IPS-11a (cell line): Measurements from ENCODE around the gene CHRNB1.

ENCODE experiments used
- H3K4me3 ChIP-seq: one replicate; pipeline ENCODE4 v1.5.1; 2013; ENCODE audit warnings: low read depth, low read length, control low read depth

The CHRNB1 gene

GRCh38 chr17:7444682-7445618 is at the start of gene CHRNB1:
Gene CHRNB1, plus strand, starts transcription at chr17:7445061. Its CDS starts 67 bp downstream, at chr17:7445128.
- peak within 1 kb of the TSS; percentile 53 for H3K4me3 ChIP-seq

GRCh38 chr17:7396147-7396546 is 48.7 kb upstream of the CHRNB1 start:
- no peak overlapping the region for H3K4me3 ChIP-seq

GRCh38 chr17:7398612-7399011 is 46.2 kb upstream of the CHRNB1 start:
- no peak overlapping the region for H3K4me3 ChIP-seq

- H3K4me3 ChIP-seq: peak overlapping the region; percentile 66
Observed at GRCh38 chr17:7403043-7403726, 41.7 kb upstream of the CHRNB1 start.

GRCh38 chr17:7403727-7403976 is 41.2 kb upstream of the CHRNB1 start:
- peak overlapping the region; percentile 66 for H3K4me3 ChIP-seq

- H3K4me3 ChIP-seq: peak within 1 kb of the TSS; percentile 69
Observed at GRCh38 chr17:7403977-7404736, 40.7 kb upstream of the CHRNB1 start, which contains the start of gene TMEM256. Gene TMEM256, minus strand, starts transcription at chr17:7404097. Its CDS starts 13 bp downstream, at chr17:7404084.

GRCh38 chr17:7404737-7405349 is 40.0 kb upstream of the CHRNB1 start:
- H3K4me3 ChIP-seq: peak overlapping the region; percentile 69

- H3K4me3 ChIP-seq: peak overlapping the region; percentile 69
Observed at GRCh38 chr17:7405350-7406234, 39.3 kb upstream of the CHRNB1 start.

- H3K4me3 ChIP-seq: peak overlapping the region; percentile 69
Observed at GRCh38 chr17:7406235-7406825, 38.5 kb upstream of the CHRNB1 start.

GRCh38 chr17:7407082-7407481 is 37.8 kb upstream of the CHRNB1 start:
- H3K4me3 ChIP-seq: no peak overlapping the region

- peak within 1 kb of the TSS; percentile 18 for H3K4me3 ChIP-seq
Observed at GRCh38 chr17:7407485-7408251, 37.2 kb upstream of the CHRNB1 start, which contains the start of gene NLGN2. Gene NLGN2, plus strand, starts transcription at chr17:7407845. Its CDS starts 411 bp downstream, at chr17:7408256.

GRCh38 chr17:7408252-7408727 is 36.6 kb upstream of the CHRNB1 start:
- H3K4me3 ChIP-seq: peak overlapping the region; percentile 18

GRCh38 chr17:7408863-7409262 is 36.0 kb upstream of the CHRNB1 start:
- H3K4me3 ChIP-seq: no peak overlapping the region

- H3K4me3 ChIP-seq: no peak overlapping the region
Observed at GRCh38 chr17:7409716-7410115, 35.1 kb upstream of the CHRNB1 start.

GRCh38 chr17:7410634-7411426 is 34.0 kb upstream of the CHRNB1 start:
- no peak overlapping the region for H3K4me3 ChIP-seq

- no peak overlapping the region for H3K4me3 ChIP-seq
Observed at GRCh38 chr17:7411427-7411750, 33.5 kb upstream of the CHRNB1 start.

GRCh38 chr17:7413346-7413985 is 31.4 kb upstream of the CHRNB1 start:
- H3K4me3 ChIP-seq: no peak overlapping the region
